Stimulated activated CD4-positive, alpha-beta T cell treated with anti-CD3 and anti-CD28 coated beads, TNF-alpha, amount 100 ng/mL, for 4 hours (primary cell): ENCODE results near the gene SPAG6.
"Not testable (repeated sequence)": the region's sequence is repeated elsewhere in the genome, so short reads cannot be mapped to it uniquely, and the experiment has no call there.

ENCODE experiments used
- DNase-seq, 3 experiments: peaks; one replicate each; pipeline ENCODE4 v3.0.0-alpha.2; 2020; ENCODE audit warnings: low read depth in 3 of 3

Gene SPAG6

DNA sequence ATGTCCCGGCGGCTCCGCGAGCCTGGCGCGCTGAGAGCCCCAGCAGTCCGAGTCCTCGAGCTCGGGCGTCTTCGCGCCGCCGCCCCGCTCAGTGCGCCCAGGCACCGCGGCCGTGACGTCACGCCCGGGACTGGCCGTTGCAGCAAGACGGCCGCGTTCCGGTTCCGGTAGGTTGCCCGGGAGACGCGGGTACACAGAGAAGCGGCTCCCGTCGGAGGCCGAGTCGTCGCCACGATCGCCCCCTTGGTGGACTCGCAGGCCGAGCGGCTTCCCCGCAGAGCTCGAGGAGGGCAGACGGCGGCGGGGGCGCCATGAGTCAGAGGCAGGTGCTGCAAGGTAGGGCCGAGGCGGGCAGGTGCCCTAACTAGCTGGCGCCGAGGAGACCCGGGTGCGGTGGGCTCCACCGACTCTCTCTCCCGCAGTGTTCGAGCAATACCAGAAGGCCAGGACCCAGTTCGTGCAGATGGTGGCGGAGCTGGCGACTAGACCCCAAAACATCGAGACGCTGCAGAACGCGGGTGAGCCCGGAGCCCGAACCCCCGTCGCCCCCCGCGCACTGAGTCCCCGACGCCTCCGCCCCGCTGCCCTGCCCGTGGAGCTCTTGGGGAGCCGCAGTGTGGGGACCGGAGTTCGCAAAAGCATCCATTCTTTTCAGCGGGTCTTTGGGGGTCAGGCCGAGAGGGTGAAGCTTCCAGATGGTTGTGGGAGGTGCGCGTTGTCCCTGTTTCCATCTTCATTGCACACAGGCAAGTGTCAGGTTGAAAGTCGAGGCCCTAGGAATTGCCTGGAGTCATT lies at the start of gene SPAG6:
TSS of gene SPAG6 (plus strand) at position 196 of the 795 bp plus-strand sequence. CDS start at position 312, 116 bp downstream.
- no peak for DNase-seq

- no peak for DNase-seq
Observed at GRCh38 chr10:22301193-22301592, 44.1 kb upstream of the SPAG6 start.

DNA sequence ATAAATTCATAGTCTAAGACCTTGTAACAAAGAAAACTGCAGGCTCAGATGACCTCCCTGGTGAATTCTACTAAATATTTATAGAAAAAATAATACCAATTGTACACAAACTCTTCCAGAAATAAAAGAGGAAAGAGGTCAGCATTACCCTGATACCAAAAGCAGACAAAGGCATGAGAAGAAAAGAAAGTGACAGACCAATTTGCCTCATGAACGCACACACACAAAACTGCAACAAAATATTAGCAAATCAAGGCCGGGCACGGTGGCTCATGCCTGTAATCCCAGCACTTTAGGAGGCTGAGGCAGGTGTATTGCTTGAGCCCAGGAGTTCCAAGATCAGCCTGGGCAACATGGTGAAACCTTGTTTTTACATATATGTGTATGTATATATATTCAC lies 41.8 kb upstream of the SPAG6 start:
- DNase-seq: no peak

GRCh38 chr10:22305721-22306120 lies 39.6 kb upstream of the SPAG6 start:
- no peak for DNase-seq

DNA sequence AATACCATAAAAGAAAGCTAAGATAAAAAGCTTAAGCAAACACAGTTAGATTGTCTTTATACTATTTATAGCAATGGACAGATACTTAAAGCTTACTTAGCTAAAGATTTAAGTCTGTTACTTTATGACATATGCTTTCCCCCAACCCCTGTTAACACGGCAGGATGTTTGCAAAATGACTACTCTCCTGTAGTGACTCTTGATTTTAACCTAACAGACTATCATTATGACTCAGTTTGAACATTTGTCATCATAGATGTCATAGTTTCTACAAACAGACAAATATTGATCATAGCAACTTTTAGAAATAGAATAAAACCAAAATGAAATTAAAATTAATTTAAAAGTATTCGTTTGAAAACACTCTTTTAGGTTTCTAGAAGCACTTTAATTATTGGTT lies 36.9 kb upstream of the SPAG6 start:
- DNase-seq: no peak

GRCh38 chr10:22309180-22310000 lies 35.9 kb upstream of the SPAG6 start:
- DNase-seq: no peak

GRCh38 chr10:22310012-22310411 lies 35.3 kb upstream of the SPAG6 start:
- DNase-seq: not testable (repeated sequence)

GRCh38 chr10:22310928-22311327 lies 34.4 kb upstream of the SPAG6 start:
- DNase-seq: no peak

DNA sequence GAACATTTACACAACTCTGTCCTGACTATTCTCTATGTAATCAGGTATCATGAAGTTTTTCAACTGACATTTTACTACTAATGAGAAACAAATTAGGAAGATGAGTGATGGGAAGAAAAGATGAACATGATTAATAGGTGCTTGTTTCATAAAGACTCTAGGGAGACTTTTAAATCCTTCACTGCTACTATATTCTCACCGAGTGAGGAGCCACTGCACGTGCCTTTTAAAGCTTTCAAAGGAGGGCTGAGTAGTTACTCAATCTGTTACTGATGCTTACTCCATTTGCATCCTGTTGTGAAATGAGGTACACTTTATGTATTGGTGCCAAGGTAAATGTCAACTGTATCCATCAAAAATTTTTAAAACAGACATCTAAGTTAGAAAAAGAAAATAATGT lies 30.4 kb upstream of the SPAG6 start:
- no peak for DNase-seq

- DNase-seq: no peak
Observed at GRCh38 chr10:22315455-22316285, 29.6 kb upstream of the SPAG6 start.

DNA sequence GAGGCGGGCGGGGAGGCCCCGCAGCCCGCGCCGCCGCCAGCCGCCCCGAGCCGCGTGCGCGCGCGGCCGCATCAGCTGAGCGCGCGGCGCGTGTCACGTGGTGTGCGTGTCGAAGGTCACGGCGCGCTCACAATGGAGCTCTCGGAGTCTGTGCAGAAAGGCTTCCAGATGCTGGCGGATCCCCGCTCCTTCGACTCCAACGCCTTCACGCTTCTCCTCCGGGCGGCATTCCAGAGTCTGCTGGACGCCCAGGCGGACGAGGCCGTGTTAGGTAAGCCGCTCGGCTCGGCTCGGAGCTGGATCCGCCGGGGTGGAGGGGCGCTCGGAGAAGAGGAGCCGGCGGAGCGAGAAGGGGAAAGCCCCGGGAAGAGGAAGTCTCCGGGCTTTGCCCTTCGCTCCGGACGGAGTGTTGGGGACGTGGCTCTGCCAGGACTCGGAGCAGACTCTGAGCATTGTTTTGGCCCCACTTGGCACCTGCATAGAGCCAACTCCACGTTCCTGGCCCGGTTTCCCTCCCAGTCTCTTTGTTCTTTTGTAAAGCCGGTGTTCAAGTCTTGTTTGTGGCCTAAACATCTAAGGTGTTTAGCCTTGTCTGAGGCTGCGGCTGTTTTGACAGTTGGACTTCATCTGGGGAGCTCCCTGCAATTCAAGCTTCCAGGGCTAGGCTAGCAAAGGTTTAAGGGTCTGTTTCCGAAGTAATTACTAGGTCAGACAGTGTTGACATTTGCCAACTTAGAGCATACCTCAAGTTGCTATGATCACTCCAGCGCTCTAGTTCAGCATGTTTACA lies 28.8 kb upstream of the SPAG6 start, which contains the start of gene COMMD3:
TSS of gene COMMD3 (plus strand) at position 103 of the 790 bp plus-strand sequence. CDS start at position 133, 30 bp downstream.
- DNase-seq: peak; percentile 56 to 67 (median 66)

GRCh38 chr10:22317076-22317370 lies 28.3 kb upstream of the SPAG6 start:
- no peak for DNase-seq

GRCh38 chr10:22317771-22318565 lies 27.3 kb upstream of the SPAG6 start:
- no peak for DNase-seq

DNA sequence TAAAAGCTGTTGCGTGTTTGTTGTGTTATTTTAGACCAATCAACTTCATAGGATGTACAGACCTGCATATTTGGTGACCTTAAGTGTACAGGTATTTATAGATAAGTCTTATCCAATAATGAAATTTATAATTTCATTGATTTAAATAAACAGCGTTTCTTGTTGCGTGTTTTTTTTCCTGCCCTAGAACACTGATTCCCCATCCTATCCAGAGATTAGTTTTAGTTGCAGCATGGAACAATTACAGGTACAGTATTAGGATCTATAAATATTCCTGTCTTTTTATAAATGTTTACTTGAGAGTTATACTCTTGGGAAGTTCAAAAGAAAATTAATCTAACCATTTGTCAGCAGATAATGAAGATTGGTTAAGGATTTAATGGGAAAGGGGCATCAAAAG lies 26.5 kb upstream of the SPAG6 start:
- no peak for DNase-seq

DNA sequence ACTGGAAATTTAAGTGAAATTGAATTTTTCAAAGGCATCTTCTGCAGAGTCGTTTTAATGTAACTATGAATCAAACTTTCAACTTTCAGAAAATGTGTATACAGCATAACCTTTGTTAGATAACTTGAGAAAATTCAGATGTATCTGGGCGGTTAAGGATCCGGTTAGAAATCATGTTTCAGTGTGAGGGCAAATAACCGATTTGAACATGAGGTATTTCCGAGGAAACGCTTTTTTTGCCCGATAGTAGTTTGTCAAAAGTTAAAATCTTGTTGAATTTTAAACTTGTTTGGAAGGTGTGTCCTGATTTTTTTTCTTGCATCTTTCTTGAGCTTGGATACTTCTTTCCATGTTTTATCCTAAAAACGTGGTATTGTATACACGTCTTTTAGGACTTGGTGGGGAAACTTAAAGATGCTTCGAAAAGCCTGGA lies 25.7 kb upstream of the SPAG6 start:
- no peak for DNase-seq

GRCh38 chr10:22319980-22320558 lies 25.2 kb upstream of the SPAG6 start:
- no peak for DNase-seq

- DNase-seq: peak; percentile 50 to 64 (median 61)
Observed at GRCh38 chr10:22320591-22321155, 24.6 kb upstream of the SPAG6 start, which contains the start of gene BMI1. BMI1 (plus strand) TSS chr10:22321099; CDS start chr10:22326450, 5,351 bp downstream.

GRCh38 chr10:22321156-22321923 lies 24.0 kb upstream of the SPAG6 start:
- peak; percentile 50 to 64 (median 59) for DNase-seq
